Prostate gland (tissue), 2 donors: Measurements from ENCODE around the gene PRKG1.

Experiments used
- POLR2A ChIP-seq: fragments of 450-650 bp; IDR thresholded peaks from one replicate; pipeline ENCODE4 v1.6.1; 2016; ENCODE audit warnings: antibody characterized with exemption, mild to moderate bottlenecking
- POLR2AphosphoS5 ChIP-seq: sonication (generic); formaldehyde crosslinking; IDR thresholded peaks from one replicate; pipeline ENCODE4 v1.6.1; 2017; ENCODE audit warnings: antibody characterized with exemption
- TF ChIP-seq, protein P1 (sequence below), 4 experiments: fragments of 200-600 bp in 2 of 4; fragments of 450-650 bp in 2 of 4; sonication (generic) in 2 of 4; IDR thresholded peaks; 1 replicate in 3 of 4; 2 replicates in 1 of 4; pipeline ENCODE4 v1.5.1; 2016 to 2019; ENCODE audit warnings: antibody characterized with exemption in 4 of 4, mild to moderate bottlenecking in 2 of 4, moderate library complexity in 2 of 4

DNA sequence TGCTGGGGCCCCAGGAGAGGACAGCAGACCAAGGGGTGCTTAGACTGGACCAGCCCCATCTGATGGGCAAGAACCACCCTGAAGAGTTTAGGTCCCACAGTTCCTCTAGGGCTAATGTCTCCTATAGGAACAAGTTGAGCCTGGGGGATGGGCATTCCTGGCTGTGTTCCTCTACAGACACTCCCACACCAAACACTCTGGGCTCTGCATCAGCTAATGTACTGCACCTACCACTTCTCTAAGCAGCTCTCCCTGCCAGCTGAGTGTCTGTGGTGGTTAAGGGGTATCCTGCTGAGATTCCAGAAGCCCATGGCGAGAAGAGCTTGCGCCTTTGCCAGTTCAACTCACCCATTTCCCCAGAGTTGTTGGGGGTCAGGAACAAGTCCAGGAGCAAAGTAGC lies 909.2 kb downstream of the PRKG1 start:
- TF ChIP-seq, protein P1, sequence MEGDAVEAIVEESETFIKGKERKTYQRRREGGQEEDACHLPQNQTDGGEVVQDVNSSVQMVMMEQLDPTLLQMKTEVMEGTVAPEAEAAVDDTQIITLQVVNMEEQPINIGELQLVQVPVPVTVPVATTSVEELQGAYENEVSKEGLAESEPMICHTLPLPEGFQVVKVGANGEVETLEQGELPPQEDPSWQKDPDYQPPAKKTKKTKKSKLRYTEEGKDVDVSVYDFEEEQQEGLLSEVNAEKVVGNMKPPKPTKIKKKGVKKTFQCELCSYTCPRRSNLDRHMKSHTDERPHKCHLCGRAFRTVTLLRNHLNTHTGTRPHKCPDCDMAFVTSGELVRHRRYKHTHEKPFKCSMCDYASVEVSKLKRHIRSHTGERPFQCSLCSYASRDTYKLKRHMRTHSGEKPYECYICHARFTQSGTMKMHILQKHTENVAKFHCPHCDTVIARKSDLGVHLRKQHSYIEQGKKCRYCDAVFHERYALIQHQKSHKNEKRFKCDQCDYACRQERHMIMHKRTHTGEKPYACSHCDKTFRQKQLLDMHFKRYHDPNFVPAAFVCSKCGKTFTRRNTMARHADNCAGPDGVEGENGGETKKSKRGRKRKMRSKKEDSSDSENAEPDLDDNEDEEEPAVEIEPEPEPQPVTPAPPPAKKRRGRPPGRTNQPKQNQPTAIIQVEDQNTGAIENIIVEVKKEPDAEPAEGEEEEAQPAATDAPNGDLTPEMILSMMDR (IDR thresholded peaks at IDR 0.05) = no peak
- TF ChIP-seq POLR2A = no peak
- no peak for TF ChIP-seq POLR2AphosphoS5
